Measurements from ENCODE around the gene NOL3.

GRCh38 chr16:67182288-67182687 lies 11.9 kb downstream of the NOL3 start:
- TF ChIP-seq, protein P1, sequence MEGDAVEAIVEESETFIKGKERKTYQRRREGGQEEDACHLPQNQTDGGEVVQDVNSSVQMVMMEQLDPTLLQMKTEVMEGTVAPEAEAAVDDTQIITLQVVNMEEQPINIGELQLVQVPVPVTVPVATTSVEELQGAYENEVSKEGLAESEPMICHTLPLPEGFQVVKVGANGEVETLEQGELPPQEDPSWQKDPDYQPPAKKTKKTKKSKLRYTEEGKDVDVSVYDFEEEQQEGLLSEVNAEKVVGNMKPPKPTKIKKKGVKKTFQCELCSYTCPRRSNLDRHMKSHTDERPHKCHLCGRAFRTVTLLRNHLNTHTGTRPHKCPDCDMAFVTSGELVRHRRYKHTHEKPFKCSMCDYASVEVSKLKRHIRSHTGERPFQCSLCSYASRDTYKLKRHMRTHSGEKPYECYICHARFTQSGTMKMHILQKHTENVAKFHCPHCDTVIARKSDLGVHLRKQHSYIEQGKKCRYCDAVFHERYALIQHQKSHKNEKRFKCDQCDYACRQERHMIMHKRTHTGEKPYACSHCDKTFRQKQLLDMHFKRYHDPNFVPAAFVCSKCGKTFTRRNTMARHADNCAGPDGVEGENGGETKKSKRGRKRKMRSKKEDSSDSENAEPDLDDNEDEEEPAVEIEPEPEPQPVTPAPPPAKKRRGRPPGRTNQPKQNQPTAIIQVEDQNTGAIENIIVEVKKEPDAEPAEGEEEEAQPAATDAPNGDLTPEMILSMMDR (IDR thresholded peaks at IDR 0.05): no peak
- TF ChIP-seq RAD21 (IDR thresholded peaks at IDR 0.05; ENCODE audit: low read length) (no peak), SMC3 (IDR thresholded peaks at IDR 0.05; ENCODE audit: low read depth, low read length) (no peak), CHD2 (IDR thresholded peaks at IDR 0.05; ENCODE audit: low read length, partially characterized antibody) (no peak), YY1 (IDR thresholded peaks at IDR 0.05; ENCODE audit: low read depth) (no peak), SIN3A (IDR thresholded peaks at IDR 0.05; ENCODE audit: borderline replicate concordance, low read depth, low read length) (no peak), EP300 (IDR thresholded peaks at IDR 0.05; ENCODE audit: borderline replicate concordance in 1 of 2, low read depth in 1 of 2, low read length in 1 of 2) (no peak), EZH2phosphoT487 (IDR thresholded peaks at IDR 0.05; ENCODE audit: borderline replicate concordance, low read depth) (no peak)
- TF ChIP-seq, protein P2, sequence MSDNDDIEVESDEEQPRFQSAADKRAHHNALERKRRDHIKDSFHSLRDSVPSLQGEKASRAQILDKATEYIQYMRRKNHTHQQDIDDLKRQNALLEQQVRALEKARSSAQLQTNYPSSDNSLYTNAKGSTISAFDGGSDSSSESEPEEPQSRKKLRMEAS (IDR thresholded peaks at IDR 0.05; ENCODE audit: low read depth): no peak
- TF ChIP-seq, protein P3, sequence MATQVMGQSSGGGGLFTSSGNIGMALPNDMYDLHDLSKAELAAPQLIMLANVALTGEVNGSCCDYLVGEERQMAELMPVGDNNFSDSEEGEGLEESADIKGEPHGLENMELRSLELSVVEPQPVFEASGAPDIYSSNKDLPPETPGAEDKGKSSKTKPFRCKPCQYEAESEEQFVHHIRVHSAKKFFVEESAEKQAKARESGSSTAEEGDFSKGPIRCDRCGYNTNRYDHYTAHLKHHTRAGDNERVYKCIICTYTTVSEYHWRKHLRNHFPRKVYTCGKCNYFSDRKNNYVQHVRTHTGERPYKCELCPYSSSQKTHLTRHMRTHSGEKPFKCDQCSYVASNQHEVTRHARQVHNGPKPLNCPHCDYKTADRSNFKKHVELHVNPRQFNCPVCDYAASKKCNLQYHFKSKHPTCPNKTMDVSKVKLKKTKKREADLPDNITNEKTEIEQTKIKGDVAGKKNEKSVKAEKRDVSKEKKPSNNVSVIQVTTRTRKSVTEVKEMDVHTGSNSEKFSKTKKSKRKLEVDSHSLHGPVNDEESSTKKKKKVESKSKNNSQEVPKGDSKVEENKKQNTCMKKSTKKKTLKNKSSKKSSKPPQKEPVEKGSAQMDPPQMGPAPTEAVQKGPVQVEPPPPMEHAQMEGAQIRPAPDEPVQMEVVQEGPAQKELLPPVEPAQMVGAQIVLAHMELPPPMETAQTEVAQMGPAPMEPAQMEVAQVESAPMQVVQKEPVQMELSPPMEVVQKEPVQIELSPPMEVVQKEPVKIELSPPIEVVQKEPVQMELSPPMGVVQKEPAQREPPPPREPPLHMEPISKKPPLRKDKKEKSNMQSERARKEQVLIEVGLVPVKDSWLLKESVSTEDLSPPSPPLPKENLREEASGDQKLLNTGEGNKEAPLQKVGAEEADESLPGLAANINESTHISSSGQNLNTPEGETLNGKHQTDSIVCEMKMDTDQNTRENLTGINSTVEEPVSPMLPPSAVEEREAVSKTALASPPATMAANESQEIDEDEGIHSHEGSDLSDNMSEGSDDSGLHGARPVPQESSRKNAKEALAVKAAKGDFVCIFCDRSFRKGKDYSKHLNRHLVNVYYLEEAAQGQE (IDR thresholded peaks at IDR 0.05; ENCODE audit: low read depth, low read length): no peak
